IPS-18a (cell line): Measurements from ENCODE around the gene ZMYND19.
A peak's percentile ranks its signal among the peaks of the same experiment; 100 is the strongest.
"Not testable (repeated sequence)": the region's sequence is repeated elsewhere in the genome, so short reads cannot be mapped to it uniquely, and the experiment has no call there.

Experiments used
- H3K27ac ChIP-seq: one replicate; pipeline ENCODE4 v1.5.1; 2013; ENCODE audit warnings: low read length
- H3K27me3 ChIP-seq: one replicate; pipeline ENCODE4 v1.6.1; 2013; ENCODE audit warnings: mild to moderate bottlenecking, low read length; ENCODE audit not compliant: control insufficient read depth, insufficient read depth
- H3K36me3 ChIP-seq: one replicate; pipeline ENCODE4 v1.6.1; 2013; ENCODE audit warnings: low read depth, low read length; ENCODE audit not compliant: control insufficient read depth
- H3K4me1 ChIP-seq: one replicate; pipeline ENCODE4 v1.6.1; 2013; ENCODE audit warnings: low read depth, low read length; ENCODE audit not compliant: control insufficient read depth
- H3K4me3 ChIP-seq: one replicate; pipeline ENCODE4 v1.5.1; 2013; ENCODE audit warnings: low read length
- H3K9ac ChIP-seq: one replicate; pipeline ENCODE4 v1.6.1; 2013; ENCODE audit warnings: mild to moderate bottlenecking, low read length, moderate library complexity
- H3K9me3 ChIP-seq: one replicate; pipeline ENCODE4 v1.6.1; 2013; ENCODE audit warnings: low read depth, low read length; ENCODE audit not compliant: control insufficient read depth

ZMYND19 gene

GRCh38 chr9:137590469-137591383 lies at the start of gene ZMYND19:
Gene ZMYND19 (minus strand): TSS chr9:137590512. CDS start chr9:137590263, 249 bp downstream.
- Histone ChIP-seq H3K27ac (no peak within 1 kb of the TSS), H3K9ac (peak within 1 kb of the TSS; percentile 62), H3K4me3 (peak within 1 kb of the TSS; percentile 75), H3K4me1 (peaks cover 6% of the 10 kb centered on the region), H3K36me3 (peaks cover 32% of the 10 kb centered on the region), H3K27me3 (no peaks in the 10 kb centered on the region), H3K9me3 (no peaks in the 10 kb centered on the region)

- Histone ChIP-seq H3K27ac (no peak overlapping the region), H3K9me3 (no peaks in the 10 kb centered on the region), H3K36me3 (no peaks in the 10 kb centered on the region), H3K27me3 (no peaks in the 10 kb centered on the region), H3K9ac (no peak overlapping the region), H3K4me1 (no peaks in the 10 kb centered on the region), H3K4me3 (no peak overlapping the region)
Measured at GRCh38 chr9:137639303-137640051, 49.2 kb upstream of the ZMYND19 start.

- H3K4me3 ChIP-seq, result no peak overlapping the region
- no peak overlapping the region for H3K9ac ChIP-seq
- no peaks in the 10 kb centered on the region for H3K4me1 ChIP-seq
- no peak overlapping the region for H3K27ac ChIP-seq
- H3K36me3 ChIP-seq, result no peaks in the 10 kb centered on the region
- no peaks in the 10 kb centered on the region for H3K27me3 ChIP-seq
- H3K9me3 ChIP-seq, result no peaks in the 10 kb centered on the region
Measured at GRCh38 chr9:137638680-137639079, 48.4 kb upstream of the ZMYND19 start.

GRCh38 chr9:137634016-137634415 lies 43.7 kb upstream of the ZMYND19 start:
- no peaks in the 10 kb centered on the region for H3K9me3 ChIP-seq
- no peaks in the 10 kb centered on the region for H3K4me1 ChIP-seq
- no peak overlapping the region for H3K9ac ChIP-seq
- H3K27ac ChIP-seq, result no peak overlapping the region
- H3K27me3 ChIP-seq, result no peaks in the 10 kb centered on the region
- no peak overlapping the region for H3K4me3 ChIP-seq
- no peaks in the 10 kb centered on the region for H3K36me3 ChIP-seq

GRCh38 chr9:137632230-137633161 lies 42.2 kb upstream of the ZMYND19 start:
- H3K4me1 ChIP-seq, result no peaks in the 10 kb centered on the region
- H3K9ac ChIP-seq, result no peak overlapping the region

GRCh38 chr9:137631345-137632229 lies 41.3 kb upstream of the ZMYND19 start:
- H3K4me1 ChIP-seq, result no peaks in the 10 kb centered on the region
- H3K27me3 ChIP-seq, result no peaks in the 10 kb centered on the region
- no peak overlapping the region for H3K4me3 ChIP-seq
- no peaks in the 10 kb centered on the region for H3K36me3 ChIP-seq
- no peaks in the 10 kb centered on the region for H3K9me3 ChIP-seq
- no peak overlapping the region for H3K9ac ChIP-seq
- no peak overlapping the region for H3K27ac ChIP-seq

More at GRCh38 chr9:137632230-137633161, 42.2 kb upstream of the ZMYND19 start:
- H3K4me3 ChIP-seq, result no peak overlapping the region
- no peak overlapping the region for H3K27ac ChIP-seq
- no peaks in the 10 kb centered on the region for H3K27me3 ChIP-seq
- no peaks in the 10 kb centered on the region for H3K9me3 ChIP-seq
- H3K36me3 ChIP-seq, result no peaks in the 10 kb centered on the region

GRCh38 chr9:137630679-137631078 lies 40.4 kb upstream of the ZMYND19 start:
- no peaks in the 10 kb centered on the region for H3K27me3 ChIP-seq
- H3K9ac ChIP-seq, result no peak overlapping the region
- no peaks in the 10 kb centered on the region for H3K9me3 ChIP-seq
- no peak overlapping the region for H3K27ac ChIP-seq
- H3K4me3 ChIP-seq, result no peak overlapping the region
- no peaks in the 10 kb centered on the region for H3K4me1 ChIP-seq
- no peaks in the 10 kb centered on the region for H3K36me3 ChIP-seq

GRCh38 chr9:137630126-137630525 lies 39.8 kb upstream of the ZMYND19 start:
- Histone ChIP-seq H3K27ac (no peak overlapping the region), H3K36me3 (no peaks in the 10 kb centered on the region), H3K9ac (no peak overlapping the region), H3K4me3 (no peak overlapping the region), H3K27me3 (no peaks in the 10 kb centered on the region), H3K4me1 (peaks cover 3% of the 10 kb centered on the region), H3K9me3 (no peaks in the 10 kb centered on the region)

- not testable (repeated sequence) for H3K9me3 ChIP-seq, H3K36me3 ChIP-seq, H3K4me1 ChIP-seq, H3K27me3 ChIP-seq, H3K27ac ChIP-seq, H3K4me3 ChIP-seq, H3K9ac ChIP-seq
Measured at GRCh38 chr9:137627406-137627805, 37.1 kb upstream of the ZMYND19 start.

GRCh38 chr9:137626464-137626863 lies 36.2 kb upstream of the ZMYND19 start:
- H3K9me3 ChIP-seq, result no peaks in the 10 kb centered on the region
- H3K9ac ChIP-seq, result no peak overlapping the region
- no peaks in the 10 kb centered on the region for H3K27me3 ChIP-seq
- H3K4me1 ChIP-seq, result peaks cover 5% of the 10 kb centered on the region
- no peaks in the 10 kb centered on the region for H3K36me3 ChIP-seq
- no peak overlapping the region for H3K4me3 ChIP-seq
- no peak overlapping the region for H3K27ac ChIP-seq
